CD4-positive, CD25-positive, alpha-beta regulatory T cell (primary cell): ENCODE results near the gene DCTN3. TPM values are rescaled to one million over a fixed set of nuclear protein-coding genes. Genes with fewer than 3 reads are reported as not detected.
"Not testable (repeated sequence)": the region's sequence is repeated elsewhere in the genome, so short reads cannot be mapped to it uniquely, and the experiment has no call there.

Experiments used
- ATAC-seq, 2 donors: fragments of 150-1000 bp; cut with Tn5 transposase; one replicate each; pipeline ENCODE4 v1.10.0; 2021; ENCODE audit warnings: low read depth in 2 of 2, moderate number of reproducible peaks in 2 of 2, moderate library complexity in 1 of 2
- DNase-seq, 3 donors: peaks; one replicate each; pipeline versions ENCODE4 v3.0.0 to v3.0.0-alpha.2; 2012 to 2022; ENCODE audit warnings: mixed read lengths in 1 of 3
- H3K27ac ChIP-seq: one replicate; pipeline ENCODE4 v1.7.0; 2013; ENCODE audit warnings: mild to moderate bottlenecking, low read length; ENCODE audit not compliant: insufficient read depth, poor library complexity, severe bottlenecking
- H3K27me3 ChIP-seq: one replicate; pipeline ENCODE4 v1.7.0; 2013; ENCODE audit warnings: low read length; ENCODE audit not compliant: control insufficient read depth, insufficient read depth
- H3K36me3 ChIP-seq: one replicate; pipeline ENCODE4 v1.7.0; 2013; ENCODE audit warnings: mild to moderate bottlenecking, low read length, moderate library complexity; ENCODE audit not compliant: control insufficient read depth, insufficient read depth
- H3K4me1 ChIP-seq: 2 replicates; pipeline ENCODE4 v1.7.0; 2013; ENCODE audit warnings: mild to moderate bottlenecking, low read length; ENCODE audit not compliant: insufficient read depth, control insufficient read depth, poor library complexity, severe bottlenecking
- H3K4me3 ChIP-seq: one replicate; pipeline ENCODE4 v1.7.0; 2013; ENCODE audit warnings: low read depth, mild to moderate bottlenecking, low read length, moderate library complexity
- H3K9me3 ChIP-seq, 2 experiments: 1 replicate in 1 of 2; 2 replicates in 1 of 2; pipeline ENCODE4 v1.7.0; 2013; ENCODE audit warnings: low read length in 2 of 2, mild to moderate bottlenecking in 1 of 2, moderate library complexity in 1 of 2; ENCODE audit not compliant: control insufficient read depth in 2 of 2
- H3K27ac Mint-ChIP-seq, 3 donors: one replicate each; pipeline ENCODE4 v1.8.0; 2020 to 2022; ENCODE audit warnings: mild to moderate bottlenecking in 3 of 3, mixed read lengths in 3 of 3, moderate library complexity in 2 of 3
- H3K27me3 Mint-ChIP-seq: one replicate; pipeline ENCODE4 v1.8.0; 2022; ENCODE audit warnings: mild to moderate bottlenecking, mixed read lengths
- H3K36me3 Mint-ChIP-seq: one replicate; pipeline ENCODE4 v1.8.0; 2020; ENCODE audit warnings: mixed read lengths
- H3K4me1 Mint-ChIP-seq, 4 donors: one replicate each; pipeline ENCODE4 v1.8.0; 2020 to 2022; ENCODE audit warnings: mixed read lengths in 4 of 4, mild to moderate bottlenecking in 1 of 4
- H3K4me3 Mint-ChIP-seq, 4 donors: one replicate each; pipeline ENCODE4 v1.8.0; 2020 to 2022; ENCODE audit warnings: mild to moderate bottlenecking in 4 of 4, mixed read lengths in 4 of 4, moderate library complexity in 3 of 4
- H3K9me3 Mint-ChIP-seq, 7 donors: one replicate each; pipeline ENCODE4 v1.8.0; 2020 to 2022; ENCODE audit warnings: mixed read lengths in 7 of 7, mild to moderate bottlenecking in 3 of 7, moderate library complexity in 2 of 7
- polyA plus RNA-seq, 4 donors: library from polyadenylated mRNA; unstranded; fragments of 300-500 nt; fragmentation: Illumina TruSeq; gene quantifications; one replicate each; pipeline ENCODE4 v1.2.3, GENCODE V29; 2021
- total RNA-seq: library from RNA; stranded (reverse); gene quantifications from one replicate; pipeline ENCODE4 v1.2.3, GENCODE V29; 2022

Gene DCTN3
- total and polyA plus RNA-seq, 5 donors from 2014 or later = 80.4 to 202 (median 153) TPM

DNA sequence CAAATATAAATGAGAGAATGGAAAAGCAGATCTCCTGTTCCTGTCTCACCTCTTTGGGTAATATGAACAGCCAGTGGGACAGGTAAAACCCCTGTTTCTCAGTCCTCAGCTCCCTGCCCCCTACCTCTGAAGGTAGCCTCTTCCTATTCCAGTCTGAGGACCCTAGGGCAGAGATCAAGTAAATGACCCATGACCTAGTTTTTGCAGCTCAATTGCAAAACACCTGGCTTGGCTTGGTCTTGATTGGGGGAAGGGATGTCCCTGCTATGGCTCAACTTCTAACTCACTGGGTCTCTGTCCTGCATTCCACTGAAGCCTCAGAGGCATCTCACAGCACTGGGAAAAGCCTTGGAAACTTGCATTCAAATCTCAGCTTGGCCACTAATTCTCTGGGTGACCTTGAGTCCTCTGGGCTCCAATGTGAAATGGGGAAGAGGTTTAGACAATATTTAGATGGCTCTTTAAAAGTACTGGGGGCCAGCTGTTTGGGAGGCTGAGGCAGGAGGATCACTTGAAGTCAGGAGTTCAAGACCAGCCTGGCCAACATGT, 24.5 kb upstream of the DCTN3 start:
- no peak for ATAC-seq
- H3K27me3 Mint-ChIP-seq = no peaks in the 10 kb centered on the region

DNA sequence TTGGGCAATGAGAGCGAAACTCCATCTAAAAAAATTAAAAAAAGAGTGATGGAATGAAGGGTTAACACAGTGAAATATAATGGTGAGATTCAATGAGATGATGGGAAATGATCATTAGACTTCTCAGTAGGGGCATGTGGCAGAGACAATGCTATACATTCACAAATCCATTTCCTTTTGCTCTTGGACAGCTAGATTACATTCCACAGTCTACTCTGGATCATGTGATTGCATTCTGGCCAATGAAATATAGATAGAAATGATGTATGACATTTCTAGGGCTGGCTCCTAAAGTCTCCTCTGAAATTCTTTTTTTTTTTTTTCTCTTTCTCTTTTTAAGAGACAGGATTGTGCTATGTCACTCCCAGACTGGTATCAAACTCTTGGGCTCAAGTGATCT, 22.4 kb upstream of the DCTN3 start:
- peaks cover 22% of the 10 kb centered on the region for H3K4me1 ChIP-seq
- no peak overlapping the region for H3K27ac Mint-ChIP-seq
- no peaks in the 10 kb centered on the region for H3K9me3 Mint-ChIP-seq
- H3K27me3 Mint-ChIP-seq = no peaks in the 10 kb centered on the region
- no peak overlapping the region for H3K27ac ChIP-seq
- H3K4me3 ChIP-seq = no peak overlapping the region
- H3K9me3 ChIP-seq = no peaks in the 10 kb centered on the region
- DNase-seq (no peak), ATAC-seq (no peak)
- H3K4me1 Mint-ChIP-seq = peaks cover 4 to 28% (median 23%) of the 10 kb centered on the region in 4 donors
- peaks cover under 1% of the 10 kb centered on the region for H3K36me3 Mint-ChIP-seq
- H3K4me3 Mint-ChIP-seq = peak overlapping the region in 1 of 4 donors; percentile 66
- no peaks in the 10 kb centered on the region for H3K36me3 ChIP-seq
- H3K27me3 ChIP-seq = no peaks in the 10 kb centered on the region

More for the DNA sequence above, 24.5 kb upstream of the DCTN3 start:
- Mint-ChIP-seq H3K4me3 (peak overlapping the region in 3 of 4 donors; percentile 11 to 80 (median 70)), H3K9me3 (peaks cover 0 to 3% (median 0%) of the 10 kb centered on the region in 7 donors), H3K27ac (no peak overlapping the region), H3K4me1 (peaks cover 0 to 33% (median 28%) of the 10 kb centered on the region in 4 donors), H3K36me3 (peaks cover 16% of the 10 kb centered on the region)
- H3K27ac ChIP-seq = no peak overlapping the region
- H3K9me3 ChIP-seq = no peaks in the 10 kb centered on the region
- H3K4me3 ChIP-seq = no peak overlapping the region
- peaks cover 13% of the 10 kb centered on the region for H3K36me3 ChIP-seq
- peaks cover 27% of the 10 kb centered on the region for H3K4me1 ChIP-seq
- no peak for DNase-seq
- H3K27me3 ChIP-seq = no peaks in the 10 kb centered on the region

DNA sequence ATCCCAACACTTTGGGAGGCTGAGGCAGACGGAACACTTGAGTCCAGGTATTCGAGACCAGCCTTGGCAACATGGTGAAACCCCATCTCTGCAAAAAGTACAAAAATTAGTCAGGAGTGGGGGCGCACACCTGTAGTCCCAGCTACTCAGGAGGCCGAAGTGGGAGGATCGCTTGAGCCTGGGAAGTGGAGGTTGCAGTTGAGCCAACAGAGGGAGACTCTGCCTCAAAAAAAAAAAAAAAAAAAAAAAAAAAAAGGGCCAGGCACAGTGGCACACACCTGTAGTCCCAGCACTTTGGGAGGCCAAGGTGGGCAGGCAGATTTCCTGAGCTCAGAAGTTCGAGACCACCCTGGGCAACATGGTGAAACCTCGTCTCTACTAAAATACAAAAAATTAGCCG, 19.0 kb upstream of the DCTN3 start:
- ATAC-seq, H3K27ac Mint-ChIP-seq, H3K9me3 ChIP-seq, H3K36me3 Mint-ChIP-seq, H3K27me3 ChIP-seq, H3K4me3 ChIP-seq, H3K9me3 Mint-ChIP-seq, H3K36me3 ChIP-seq, H3K27me3 Mint-ChIP-seq, DNase-seq, H3K27ac ChIP-seq: not testable (repeated sequence)
- peaks cover 30% of the 10 kb centered on the region for H3K4me1 ChIP-seq
- H3K4me1 Mint-ChIP-seq = peaks cover 4 to 39% (median 16%) of the 10 kb centered on the region in 4 donors
- peak overlapping the region in 1 of 4 donors; percentile 98 for H3K4me3 Mint-ChIP-seq

DNA sequence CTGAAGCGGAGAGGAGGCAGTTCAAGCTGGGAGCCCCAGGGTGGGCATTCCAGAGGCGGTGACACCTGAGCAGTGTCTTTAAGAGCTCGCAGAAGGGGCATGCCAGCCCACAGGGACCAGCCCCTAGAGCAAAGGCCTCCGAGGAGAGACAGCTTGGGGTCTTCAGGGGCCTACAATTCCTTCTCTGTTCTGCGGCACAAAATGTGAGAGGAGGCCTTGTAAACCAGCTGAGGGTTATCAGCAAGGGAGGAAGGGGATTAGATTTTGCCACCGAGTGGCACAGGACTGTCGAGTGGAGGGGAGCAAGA, 17.8 kb upstream of the DCTN3 start:
- DNase-seq (no peak), ATAC-seq (no peak)
- Mint-ChIP-seq H3K4me3 (peak overlapping the region; percentile 91 to 98 (median 94)), H3K9me3 (no peaks in the 10 kb centered on the region), H3K4me1 (peaks cover 9 to 46% (median 19%) of the 10 kb centered on the region in 4 donors), H3K27ac (peak overlapping the region; percentile 93 to 99 (median 97)), H3K36me3 (peaks cover 4% of the 10 kb centered on the region), H3K27me3 (no peaks in the 10 kb centered on the region)
- Histone ChIP-seq H3K4me3 (peak overlapping the region; percentile 78), H3K27ac (peak overlapping the region; percentile 74), H3K27me3 (no peaks in the 10 kb centered on the region), H3K9me3 (no peaks in the 10 kb centered on the region), H3K4me1 (peaks cover 30% of the 10 kb centered on the region), H3K36me3 (no peaks in the 10 kb centered on the region)

DNA sequence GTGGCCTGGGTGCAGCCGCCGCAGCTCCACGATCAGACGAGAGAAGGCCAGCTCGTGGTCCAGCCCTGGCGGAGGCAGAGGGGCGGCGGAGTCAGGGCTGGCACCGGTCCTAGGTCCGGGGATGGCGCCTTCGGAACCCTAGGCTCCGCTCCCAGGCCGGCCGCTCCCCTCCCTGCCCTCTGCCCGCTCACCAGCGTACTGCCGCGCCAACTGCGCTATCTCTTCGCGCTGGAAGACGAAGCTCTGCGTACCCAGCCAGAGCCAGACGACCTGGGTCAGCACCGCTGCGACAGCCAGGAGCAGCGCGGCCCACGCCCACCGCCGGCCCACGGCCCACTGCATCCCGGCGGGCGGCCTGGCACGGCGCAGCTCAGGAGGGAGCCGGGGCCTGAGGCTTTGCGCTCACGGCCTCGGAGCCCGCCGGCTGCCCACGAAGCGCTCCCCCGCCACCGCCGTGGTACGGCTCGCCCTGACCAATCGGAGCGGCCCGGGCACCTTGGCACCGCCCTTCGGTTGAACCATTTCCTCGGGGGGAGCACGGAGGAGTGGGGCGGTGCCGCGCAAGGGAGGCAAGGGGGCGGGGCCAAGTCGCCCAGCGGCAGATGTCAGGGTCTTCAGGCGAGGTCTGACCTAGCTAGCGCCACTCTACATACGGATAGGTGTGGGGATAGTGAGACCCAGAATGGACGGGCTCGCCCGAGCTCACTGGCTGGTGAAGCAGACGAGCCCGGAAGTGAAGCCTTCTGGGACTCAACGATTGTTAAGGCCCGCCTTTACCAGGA, 17.3 kb upstream of the DCTN3 start, which contains the start of gene SIGMAR1:
Gene SIGMAR1 (minus strand): TSS at position 432 of the 782 bp plus-strand sequence. CDS start 90 bp downstream, at position 342.
- DNase-seq (peak; percentile 90 to 96 (median 96)), ATAC-seq (peak; percentile 92 to 94)
- H3K4me1 ChIP-seq = peaks cover 30% of the 10 kb centered on the region
- Mint-ChIP-seq H3K4me3 (peak within 1 kb of the TSS; percentile 91 to 98 (median 94)), H3K36me3 (peaks cover 4% of the 10 kb centered on the region), H3K27ac (peak within 1 kb of the TSS; percentile 93 to 99 (median 97)), H3K9me3 (no peaks in the 10 kb centered on the region), H3K4me1 (peaks cover 9 to 48% (median 21%) of the 10 kb centered on the region in 4 donors), H3K27me3 (no peaks in the 10 kb centered on the region)
- H3K36me3 ChIP-seq = no peaks in the 10 kb centered on the region
- H3K27me3 ChIP-seq = no peaks in the 10 kb centered on the region
- peak within 1 kb of the TSS; percentile 78 for H3K4me3 ChIP-seq
- peak within 1 kb of the TSS; percentile 74 for H3K27ac ChIP-seq
- H3K9me3 ChIP-seq = no peaks in the 10 kb centered on the region

DNA sequence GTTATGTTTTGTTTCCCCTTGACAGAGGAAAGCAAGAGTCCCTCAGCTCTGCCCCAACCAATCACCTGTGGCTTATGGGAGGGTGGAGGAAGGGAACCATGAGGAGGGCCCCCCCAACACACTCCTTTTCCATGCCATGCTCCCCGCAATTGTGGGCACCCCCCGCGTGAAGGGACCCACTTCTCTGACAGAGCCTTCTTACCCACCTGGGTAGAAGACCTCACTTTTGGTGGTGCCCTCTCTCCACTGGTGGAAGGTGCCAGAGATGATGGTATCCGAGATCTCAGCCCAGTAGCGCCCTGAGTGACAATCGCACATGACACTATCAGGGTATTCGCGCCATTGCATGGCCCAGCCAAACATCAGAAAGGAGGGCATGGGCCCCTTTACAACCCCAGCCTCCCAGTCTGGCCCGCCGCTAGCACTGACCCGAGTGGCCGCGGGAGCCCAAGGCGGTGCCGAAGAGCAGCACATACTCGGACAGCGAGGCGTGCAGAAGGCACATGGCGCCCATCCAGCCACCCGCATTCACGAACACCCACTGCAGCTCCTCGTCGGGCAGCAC, 16.6 kb upstream of the DCTN3 start:
- peak in 1 of 2 donors; percentile 3 for ATAC-seq
- H3K36me3 Mint-ChIP-seq = peaks cover 4% of the 10 kb centered on the region
- peak overlapping the region; percentile 62 for H3K4me3 ChIP-seq

DNA sequence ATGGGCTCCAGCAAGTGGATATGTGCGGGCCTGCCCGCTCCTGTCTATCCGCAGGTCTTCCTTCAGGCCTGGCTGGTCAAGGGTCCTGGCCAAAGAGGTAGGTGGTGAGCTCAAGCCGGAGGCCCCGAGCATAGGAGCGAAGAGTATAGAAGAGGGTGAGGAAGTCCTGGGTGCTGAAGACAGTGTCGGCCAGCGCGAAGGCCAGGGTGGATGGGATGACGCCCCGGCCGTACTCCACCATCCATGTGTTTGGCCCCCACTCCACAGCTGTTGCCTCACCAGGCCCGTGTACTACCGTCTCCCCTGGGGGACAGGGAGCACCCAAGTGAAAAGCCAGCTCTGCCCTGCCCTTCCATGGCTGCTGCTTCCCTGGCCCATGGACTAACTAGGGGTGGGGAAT, 15.3 kb upstream of the DCTN3 start:
- H3K36me3 Mint-ChIP-seq = peaks cover 4% of the 10 kb centered on the region
- ATAC-seq (no peak), DNase-seq (no peak)
- H3K27ac Mint-ChIP-seq = peak overlapping the region in 1 of 3 donors; percentile 71
- H3K4me3 Mint-ChIP-seq = peak overlapping the region in 3 of 4 donors; percentile 57 to 85 (median 70)
- peaks cover 30% of the 10 kb centered on the region for H3K4me1 ChIP-seq
- no peaks in the 10 kb centered on the region for H3K27me3 Mint-ChIP-seq
- no peaks in the 10 kb centered on the region for H3K27me3 ChIP-seq
- no peak overlapping the region for H3K4me3 ChIP-seq
- H3K9me3 ChIP-seq = no peaks in the 10 kb centered on the region
- peaks cover 9 to 49% (median 22%) of the 10 kb centered on the region in 4 donors for H3K4me1 Mint-ChIP-seq
- no peaks in the 10 kb centered on the region for H3K36me3 ChIP-seq
- H3K9me3 Mint-ChIP-seq = peaks cover 0 to under 1% (median 0%) of the 10 kb centered on the region in 7 donors
- no peak overlapping the region for H3K27ac ChIP-seq

More for the DNA sequence above, 16.6 kb upstream of the DCTN3 start:
- H3K27me3 Mint-ChIP-seq = no peaks in the 10 kb centered on the region
- Histone ChIP-seq H3K27me3 (no peaks in the 10 kb centered on the region), H3K36me3 (no peaks in the 10 kb centered on the region), H3K4me1 (peaks cover 30% of the 10 kb centered on the region), H3K27ac (peak overlapping the region; percentile 74), H3K9me3 (no peaks in the 10 kb centered on the region)
- H3K9me3 Mint-ChIP-seq = no peaks in the 10 kb centered on the region
- H3K4me1 Mint-ChIP-seq = peaks cover 9 to 49% (median 22%) of the 10 kb centered on the region in 4 donors
- H3K27ac Mint-ChIP-seq = peak overlapping the region; percentile 76 to 92 (median 86)
- DNase-seq = peak in 1 of 3 donors; percentile 25
- H3K4me3 Mint-ChIP-seq = peak overlapping the region; percentile 91 to 98 (median 94)
